ENCODE data around the gene WDR35.

Gene WDR35

GRCh38 chr2:19947184-19947940, 42.5 kb downstream of the WDR35 start:
- TF ChIP-seq CTCF (conservative IDR thresholded peaks at IDR 0.05; ENCODE audit: control insufficient read depth, insufficient read depth, low read depth, low read length), result no peak
- DNase-seq (ENCODE audit: low read depth), result no peak
- H3K4me3 ChIP-seq (ENCODE audit: control insufficient read depth, low read depth, low read length), result no peak overlapping the region

GRCh38 chr2:19944205-19944845, 45.6 kb downstream of the WDR35 start:
- H3K4me3 ChIP-seq (ENCODE audit: control insufficient read depth, low read depth, low read length), result no peak overlapping the region
- no peak for DNase-seq (ENCODE audit: low read depth)
- no peak for TF ChIP-seq CTCF (conservative IDR thresholded peaks at IDR 0.05; ENCODE audit: control insufficient read depth, insufficient read depth, low read depth, low read length)

GRCh38 chr2:19943189-19943588, 46.7 kb downstream of the WDR35 start:
- no peak for TF ChIP-seq CTCF (conservative IDR thresholded peaks at IDR 0.05; ENCODE audit: control insufficient read depth, insufficient read depth, low read depth, low read length)
- no peak for DNase-seq (ENCODE audit: low read depth)
- H3K4me3 ChIP-seq (ENCODE audit: control insufficient read depth, low read depth, low read length), result no peak overlapping the region

GRCh38 chr2:19942199-19942598, 47.7 kb downstream of the WDR35 start:
- no peak for TF ChIP-seq CTCF (conservative IDR thresholded peaks at IDR 0.05; ENCODE audit: control insufficient read depth, insufficient read depth, low read depth, low read length)
- no peak overlapping the region for H3K4me3 ChIP-seq (ENCODE audit: control insufficient read depth, low read depth, low read length)
- no peak for DNase-seq (ENCODE audit: low read depth)

- no peak for DNase-seq (ENCODE audit: low read depth)
- TF ChIP-seq CTCF (conservative IDR thresholded peaks at IDR 0.05; ENCODE audit: control insufficient read depth, insufficient read depth, low read depth, low read length), result no peak
Observed at GRCh38 chr2:19937004-19937403, 52.9 kb downstream of the WDR35 start.

GRCh38 chr2:19936203-19936602, 53.7 kb downstream of the WDR35 start:
- TF ChIP-seq CTCF (conservative IDR thresholded peaks at IDR 0.05; ENCODE audit: control insufficient read depth, insufficient read depth, low read depth, low read length), result no peak
- no peak for DNase-seq (ENCODE audit: low read depth)
- H3K4me3 ChIP-seq (ENCODE audit: control insufficient read depth, low read depth, low read length), result no peak overlapping the region

More at GRCh38 chr2:19937004-19937403, 52.9 kb downstream of the WDR35 start:
- no peak overlapping the region for H3K4me3 ChIP-seq (ENCODE audit: control insufficient read depth, low read depth, low read length)
